KMS-11 (cell line): ENCODE results near the gene POLR2I.

Source experiments
- H2AFZ ChIP-seq: fragments of 200-600 bp; sonication (generic); 2 replicates; pipeline ENCODE4 v1.6.1; 2016; ENCODE audit warnings: antibody characterized with exemption, mixed run types, low read depth
- H3K27ac ChIP-seq: fragments of 200-600 bp; sonication (generic); 2 replicates; pipeline ENCODE4 v1.6.1; 2016; ENCODE audit warnings: mild to moderate bottlenecking, mixed run types
- H3K27me3 ChIP-seq: fragments of 200-600 bp; sonication (generic); 2 replicates; pipeline ENCODE4 v1.6.1; 2017; ENCODE audit warnings: mild to moderate bottlenecking, low read depth, mixed run types, moderate library complexity; ENCODE audit not compliant: insufficient read depth
- H3K36me3 ChIP-seq: fragments of 200-600 bp; sonication (generic); 2 replicates; pipeline ENCODE4 v1.6.1; 2017; ENCODE audit warnings: mild to moderate bottlenecking, mixed run types; ENCODE audit not compliant: insufficient read depth
- H3K4me1 ChIP-seq: fragments of 200-600 bp; sonication (generic); 2 replicates; pipeline ENCODE4 v1.6.1; 2016; ENCODE audit warnings: mild to moderate bottlenecking, low read depth, mixed run types; ENCODE audit not compliant: poor library complexity, severe bottlenecking
- H3K4me2 ChIP-seq: fragments of 200-600 bp; sonication (generic); 2 replicates; pipeline ENCODE4 v1.7.0; 2016; ENCODE audit warnings: mild to moderate bottlenecking, mixed run types
- H3K4me3 ChIP-seq: fragments of 200-600 bp; sonication (generic); IDR thresholded peaks from 2 replicates; pipeline ENCODE4 v1.6.1; 2017; ENCODE audit warnings: low read depth, low read length, mixed read lengths; ENCODE audit not compliant: insufficient read depth
- H3K79me2 ChIP-seq: fragments of 200-600 bp; sonication (generic); 2 replicates; pipeline ENCODE4 v1.6.1; 2016; ENCODE audit warnings: low read depth, mixed run types; ENCODE audit not compliant: insufficient read depth
- H3K9ac ChIP-seq: fragments of 200-600 bp; sonication (generic); 2 replicates; pipeline ENCODE4 v1.6.1; 2016; ENCODE audit warnings: mild to moderate bottlenecking, mixed run types
- H4K20me1 ChIP-seq: fragments of 200-600 bp; sonication (generic); 2 replicates; pipeline ENCODE4 v1.6.1; 2016; ENCODE audit warnings: mild to moderate bottlenecking, mixed run types; ENCODE audit not compliant: insufficient read depth
- TF ChIP-seq, protein P1 (sequence below): fragments of 200-600 bp; sonication (generic); conservative IDR thresholded peaks from 2 replicates; pipeline ENCODE4 v1.6.1; 2017; ENCODE audit warnings: low read depth, mild to moderate bottlenecking, antibody characterized with exemption, low read length, moderate library complexity, mixed read lengths

Gene POLR2I

DNA sequence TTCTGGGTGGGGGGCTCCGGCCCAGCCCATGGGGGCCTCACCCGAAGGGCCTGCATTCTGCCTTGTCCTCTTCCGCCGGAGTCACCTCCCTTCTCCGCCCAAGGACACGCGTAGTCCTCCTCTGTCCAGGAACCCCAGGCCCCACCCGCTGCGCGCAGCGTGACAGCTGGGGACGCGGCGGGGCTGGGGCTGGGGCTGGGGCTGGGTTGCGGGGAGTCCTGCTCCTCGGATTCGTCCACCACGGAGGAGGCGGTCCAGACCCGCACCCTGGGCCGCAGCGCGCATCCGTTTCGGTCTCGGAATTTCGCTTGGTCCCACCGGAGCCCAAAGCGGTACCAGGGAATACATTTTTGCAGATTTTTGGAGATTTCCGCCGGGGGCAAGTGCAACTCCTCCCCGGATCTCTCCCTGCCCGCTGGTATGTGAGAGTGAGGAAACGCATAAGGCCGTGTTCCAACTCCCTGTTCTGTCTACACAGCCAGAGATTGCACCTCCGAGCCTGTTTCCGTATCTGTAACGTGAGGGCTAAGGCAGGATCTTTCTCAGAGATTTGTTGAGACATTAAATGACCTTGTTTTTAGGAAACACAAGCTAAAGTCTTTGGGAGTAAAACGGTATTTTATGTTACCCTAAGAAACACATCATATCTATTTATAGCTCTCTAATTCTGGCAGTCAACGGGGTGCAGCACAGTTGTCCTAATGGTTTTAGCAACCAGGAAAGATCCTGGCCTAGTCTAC lies 37.8 kb upstream of the POLR2I start, which contains the start of gene COX7A1:
TSS of gene COX7A1 (minus strand) at position 96 of the 740 bp plus-strand sequence. CDS start at position 56, 40 bp downstream.
- Histone ChIP-seq H3K36me3 (no peaks in the 10 kb centered on the region), H3K79me2 (no peaks in the 10 kb centered on the region), H3K27me3 (no peaks in the 10 kb centered on the region), H4K20me1 (no peaks in the 10 kb centered on the region), H3K27ac (no peak within 1 kb of the TSS), H3K4me2 (no peak within 1 kb of the TSS), H2AFZ (no peak within 1 kb of the TSS), H3K4me1 (no peaks in the 10 kb centered on the region), H3K4me3 (no peak within 1 kb of the TSS), H3K9ac (no peak within 1 kb of the TSS)
- TF ChIP-seq, protein P1, sequence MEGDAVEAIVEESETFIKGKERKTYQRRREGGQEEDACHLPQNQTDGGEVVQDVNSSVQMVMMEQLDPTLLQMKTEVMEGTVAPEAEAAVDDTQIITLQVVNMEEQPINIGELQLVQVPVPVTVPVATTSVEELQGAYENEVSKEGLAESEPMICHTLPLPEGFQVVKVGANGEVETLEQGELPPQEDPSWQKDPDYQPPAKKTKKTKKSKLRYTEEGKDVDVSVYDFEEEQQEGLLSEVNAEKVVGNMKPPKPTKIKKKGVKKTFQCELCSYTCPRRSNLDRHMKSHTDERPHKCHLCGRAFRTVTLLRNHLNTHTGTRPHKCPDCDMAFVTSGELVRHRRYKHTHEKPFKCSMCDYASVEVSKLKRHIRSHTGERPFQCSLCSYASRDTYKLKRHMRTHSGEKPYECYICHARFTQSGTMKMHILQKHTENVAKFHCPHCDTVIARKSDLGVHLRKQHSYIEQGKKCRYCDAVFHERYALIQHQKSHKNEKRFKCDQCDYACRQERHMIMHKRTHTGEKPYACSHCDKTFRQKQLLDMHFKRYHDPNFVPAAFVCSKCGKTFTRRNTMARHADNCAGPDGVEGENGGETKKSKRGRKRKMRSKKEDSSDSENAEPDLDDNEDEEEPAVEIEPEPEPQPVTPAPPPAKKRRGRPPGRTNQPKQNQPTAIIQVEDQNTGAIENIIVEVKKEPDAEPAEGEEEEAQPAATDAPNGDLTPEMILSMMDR: no peak

DNA sequence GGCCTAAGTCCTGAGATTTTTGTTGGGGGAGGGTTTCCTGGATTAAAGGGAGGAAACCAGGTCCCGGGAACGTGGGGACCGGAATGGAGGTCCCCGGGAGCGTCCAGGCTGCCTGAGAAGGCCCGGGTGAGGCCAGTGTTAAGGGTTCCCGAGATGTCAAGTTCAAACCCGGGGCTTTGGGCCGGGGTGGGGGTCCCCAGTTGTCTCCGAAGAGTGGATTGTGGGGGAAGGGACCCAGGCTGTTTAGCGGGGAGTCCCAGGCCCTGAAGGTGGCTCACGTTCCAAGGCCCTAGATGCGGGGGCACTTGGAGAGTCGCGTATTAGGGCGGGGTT lies 37.3 kb upstream of the POLR2I start:
- Histone ChIP-seq H3K36me3 (no peaks in the 10 kb centered on the region), H3K4me3 (no peak overlapping the region)

DNA sequence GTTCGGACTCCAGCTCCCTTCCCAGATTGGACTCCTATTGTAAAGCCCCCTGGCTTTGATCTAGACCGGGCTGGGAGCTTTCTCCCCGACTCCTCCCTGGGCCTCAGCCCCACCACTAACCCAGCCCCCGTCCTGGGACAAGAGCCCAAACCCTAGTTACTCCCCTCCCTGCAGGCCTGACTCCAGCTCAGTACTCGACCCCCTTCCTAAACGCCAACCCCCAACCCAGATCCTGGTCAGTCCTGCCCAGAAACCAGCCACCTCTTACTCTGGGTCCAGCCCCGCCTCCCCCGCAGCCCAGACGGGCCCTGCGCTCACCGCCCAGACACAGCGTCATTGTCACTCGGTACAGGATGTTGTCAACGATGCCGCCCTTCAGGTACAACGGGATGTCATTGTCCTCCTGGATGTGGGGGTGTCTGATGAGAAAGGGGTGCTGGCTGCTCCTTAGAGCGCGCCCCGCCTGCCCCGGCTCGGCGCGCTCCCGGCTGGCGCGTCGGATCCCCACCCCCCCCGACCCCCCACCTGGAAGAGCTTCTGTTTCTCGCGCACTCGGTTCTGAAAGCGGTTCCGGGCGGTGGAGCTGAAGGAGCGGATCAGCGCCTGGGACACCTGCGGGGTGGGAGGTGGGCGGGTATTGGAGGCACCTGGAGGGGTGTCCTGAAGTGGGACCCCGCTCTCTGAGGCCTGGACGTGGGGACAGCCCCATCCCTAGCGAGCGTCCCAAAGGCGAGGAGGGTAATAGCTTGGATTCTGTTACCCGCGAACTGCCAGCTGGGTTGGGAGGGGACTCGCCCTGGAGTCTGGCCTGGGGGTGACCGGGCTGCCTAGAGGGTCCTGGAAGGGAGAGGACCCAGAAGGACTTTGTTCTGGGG lies 36.7 kb upstream of the POLR2I start:
- Histone ChIP-seq H3K79me2 (no peaks in the 10 kb centered on the region), H2AFZ (no peak overlapping the region), H3K36me3 (no peaks in the 10 kb centered on the region; the same call in 1 of the 2 replicates), H3K4me3 (no peak overlapping the region), H3K4me1 (no peaks in the 10 kb centered on the region), H3K27ac (no peak overlapping the region), H3K27me3 (no peaks in the 10 kb centered on the region), H3K9ac (no peak overlapping the region), H4K20me1 (no peaks in the 10 kb centered on the region), H3K4me2 (no peak overlapping the region)
- TF ChIP-seq, protein P1: no peak

More for the DNA sequence above, 37.3 kb upstream of the POLR2I start:
- H3K4me1 ChIP-seq: no peaks in the 10 kb centered on the region
- no peak overlapping the region for H3K27ac ChIP-seq
- H4K20me1 ChIP-seq: no peaks in the 10 kb centered on the region
- no peak overlapping the region for H2AFZ ChIP-seq
- no peak overlapping the region for H3K9ac ChIP-seq
- no peaks in the 10 kb centered on the region for H3K79me2 ChIP-seq
- TF ChIP-seq, protein P1: no peak
- no peak overlapping the region for H3K4me2 ChIP-seq
- no peaks in the 10 kb centered on the region for H3K27me3 ChIP-seq

DNA sequence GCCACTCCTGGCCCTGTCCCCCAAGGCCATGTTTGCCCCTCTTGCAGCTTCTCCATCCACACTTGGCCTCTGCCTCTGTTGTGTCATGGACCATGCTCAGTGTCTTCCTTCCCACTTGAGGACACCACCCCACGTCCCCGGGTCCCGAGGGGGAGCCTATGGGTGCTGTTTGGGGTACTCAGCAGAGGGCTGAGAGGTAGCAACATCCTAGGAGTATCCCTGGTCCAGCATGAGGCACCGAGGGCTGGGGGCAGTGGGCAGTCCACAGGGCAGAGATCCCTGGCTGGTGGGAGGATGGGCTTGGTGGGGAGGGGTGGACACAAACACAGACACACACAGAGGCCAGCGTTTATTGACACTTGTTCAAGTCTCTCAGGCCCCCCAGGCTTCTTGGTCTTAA lies 35.9 kb upstream of the POLR2I start:
- TF ChIP-seq, protein P1: no peak
- H3K79me2 ChIP-seq: no peaks in the 10 kb centered on the region
- H3K9ac ChIP-seq: no peak overlapping the region
- no peak overlapping the region for H3K4me2 ChIP-seq
- no peaks in the 10 kb centered on the region for H3K4me1 ChIP-seq
- no peak overlapping the region for H2AFZ ChIP-seq
- no peak overlapping the region for H3K27ac ChIP-seq
- H3K27me3 ChIP-seq: no peaks in the 10 kb centered on the region
- H3K4me3 ChIP-seq: no peak overlapping the region
- H3K36me3 ChIP-seq: no peaks in the 10 kb centered on the region; the same call in 1 of the 2 replicates
- H4K20me1 ChIP-seq: no peaks in the 10 kb centered on the region
